MM.1S (cell line): ENCODE measurements around the gene PBX4.

Experiments
- DNase-seq: peaks from one replicate; pipeline ENCODE4 v3.0.0-alpha.2; 2015
- H2AFZ ChIP-seq: fragments of 300-600 bp; sonication (generic); 2 replicates; pipeline ENCODE4 v1.6.0; 2016; ENCODE audit warnings: antibody characterized with exemption, low read length
- H3F3A ChIP-seq: fragments of 300-600 bp; sonication (generic); 2 replicates; pipeline ENCODE4 v1.6.1; 2016; ENCODE audit warnings: mild to moderate bottlenecking, antibody characterized with exemption, low read length, moderate library complexity, mixed read lengths; ENCODE audit not compliant: insufficient read depth
- H3K27ac ChIP-seq: fragments of 300-600 bp; sonication (generic); 2 replicates; pipeline ENCODE4 v1.5.1; 2016; ENCODE audit warnings: mild to moderate bottlenecking, low read length
- H3K27me3 ChIP-seq: fragments of 300-600 bp; sonication (generic); replicated peaks from 2 replicates; pipeline ENCODE4 v1.6.0; 2016; ENCODE audit warnings: low read length; ENCODE audit not compliant: insufficient read depth
- H3K36me3 ChIP-seq: fragments of 300-600 bp; sonication (generic); replicated peaks from 2 replicates; pipeline ENCODE4 v1.6.1; 2016; ENCODE audit warnings: mild to moderate bottlenecking, low read length, mixed read lengths; ENCODE audit not compliant: insufficient read depth
- H3K4me1 ChIP-seq: fragments of 300-600 bp; sonication (generic); 2 replicates; pipeline ENCODE4 v1.6.1; 2016; ENCODE audit warnings: low read length, mixed read lengths
- H3K4me2 ChIP-seq: fragments of 300-600 bp; sonication (generic); 2 replicates; pipeline ENCODE4 v1.6.0; 2016; ENCODE audit warnings: low read depth, low read length
- H3K4me3 ChIP-seq: fragments of 300-600 bp; sonication (generic); 2 replicates; pipeline ENCODE4 v1.5.1; 2016; ENCODE audit warnings: low read length, mixed read lengths
- H3K79me2 ChIP-seq: fragments of 300-600 bp; sonication (generic); 2 replicates; pipeline ENCODE4 v1.6.1; 2016; ENCODE audit warnings: mixed run types, low read length, mixed read lengths
- H3K9ac ChIP-seq: fragments of 300-600 bp; sonication (generic); 2 replicates; pipeline ENCODE4 v1.6.1; 2016; ENCODE audit warnings: low read length, mixed read lengths
- H3K9me2 ChIP-seq: fragments of 300-600 bp; sonication (generic); replicated peaks from 2 replicates; pipeline ENCODE4 v1.6.1; 2016; ENCODE audit warnings: mild to moderate bottlenecking, low read length, mixed read lengths; ENCODE audit not compliant: insufficient read depth
- H3K9me3 ChIP-seq: fragments of 300-600 bp; sonication (generic); replicated peaks from 2 replicates; pipeline ENCODE4 v1.6.1; 2016; ENCODE audit warnings: mild to moderate bottlenecking, low read length, mixed read lengths; ENCODE audit not compliant: insufficient read depth
- H4K20me1 ChIP-seq: fragments of 300-600 bp; sonication (generic); 2 replicates; pipeline ENCODE4 v1.6.1; 2016; ENCODE audit warnings: mild to moderate bottlenecking, low read length, moderate library complexity, mixed read lengths; ENCODE audit not compliant: insufficient read depth
- CTCF ChIP-seq: fragments of 300-600 bp; sonication (generic); IDR thresholded peaks from 2 replicates; pipeline ENCODE4 v1.5.1; 2016; ENCODE audit warnings: antibody characterized with exemption, low read length, mixed read lengths
- EZH2 ChIP-seq: fragments of 300-600 bp; sonication (generic); optimal IDR thresholded peaks from 2 replicates; pipeline ENCODE3; 2017; ENCODE audit warnings: low read depth, mild to moderate bottlenecking, antibody characterized with exemption, low read length, mixed read lengths
- EZH2phosphoT487 ChIP-seq: fragments of 300-600 bp; sonication (generic); IDR thresholded peaks from 2 replicates; pipeline ENCODE4 v1.6.1; 2018; ENCODE audit warnings: antibody characterized with exemption, low read length

The PBX4 gene

GRCh38 chr19:19540715-19541515, 77.6 kb downstream of the PBX4 start:
- Histone ChIP-seq H3K4me3 (no peak overlapping the region), H3K79me2 (no peaks in the 10 kb centered on the region), H3K36me3 (no peaks in the 10 kb centered on the region), H3K9me2 (no peaks in the 10 kb centered on the region), H3K27me3 (no peaks in the 10 kb centered on the region; the same call in 1 of the 2 replicates), H3K9ac (no peak overlapping the region), H3K4me2 (no peak overlapping the region), H4K20me1 (no peaks in the 10 kb centered on the region), H3K9me3 (no peaks in the 10 kb centered on the region), H3K27ac (no peak overlapping the region), H2AFZ (no peak overlapping the region), H3K4me1 (no peaks in the 10 kb centered on the region), H3F3A (no peaks in the 10 kb centered on the region)
- no peak for TF ChIP-seq EZH2phosphoT487
- TF ChIP-seq EZH2 = no peak
- no peak for TF ChIP-seq CTCF
- DNase-seq = no peak

- Histone ChIP-seq H3K27me3 (no peaks in the 10 kb centered on the region; the same call in 1 of the 2 replicates), H3K9me3 (no peaks in the 10 kb centered on the region), H3K9ac (no peak overlapping the region), H3K4me1 (no peaks in the 10 kb centered on the region), H2AFZ (no peak overlapping the region), H3K4me2 (no peak overlapping the region), H3K9me2 (no peaks in the 10 kb centered on the region), H3K27ac (no peak overlapping the region), H3K36me3 (no peaks in the 10 kb centered on the region), H3F3A (no peaks in the 10 kb centered on the region), H3K79me2 (no peaks in the 10 kb centered on the region), H3K4me3 (no peak overlapping the region), H4K20me1 (no peaks in the 10 kb centered on the region)
- TF ChIP-seq CTCF (no peak), EZH2phosphoT487 (no peak), EZH2 (no peak)
- no peak for DNase-seq
Observed at GRCh38 chr19:19540064-19540714, 78.3 kb downstream of the PBX4 start.

GRCh38 chr19:19539698-19540063, 78.8 kb downstream of the PBX4 start:
- Histone ChIP-seq H3K79me2 (no peaks in the 10 kb centered on the region), H3K4me3 (no peak overlapping the region), H2AFZ (no peak overlapping the region), H3F3A (no peaks in the 10 kb centered on the region), H3K4me2 (no peak overlapping the region), H3K27ac (no peak overlapping the region), H3K9me3 (no peaks in the 10 kb centered on the region), H3K9ac (no peak overlapping the region), H4K20me1 (no peaks in the 10 kb centered on the region), H3K4me1 (no peaks in the 10 kb centered on the region), H3K9me2 (no peaks in the 10 kb centered on the region), H3K36me3 (no peaks in the 10 kb centered on the region), H3K27me3 (no peaks in the 10 kb centered on the region; the same call in 1 of the 2 replicates)
- no peak for TF ChIP-seq EZH2
- no peak for TF ChIP-seq CTCF
- no peak for TF ChIP-seq EZH2phosphoT487
- DNase-seq = no peak
